Activated CD8-positive, alpha-beta memory T cell treated with anti-CD3 and anti-CD28 coated beads for 48 hours (primary cell): ENCODE measurements around the gene C10orf105.

Source experiments
- DNase-seq, 3 experiments: peaks; one replicate each; pipeline ENCODE4 v3.0.0-alpha.2; 2020; ENCODE audit warnings: low read depth in 2 of 3, low spot score in 2 of 3

The C10orf105 gene

DNA sequence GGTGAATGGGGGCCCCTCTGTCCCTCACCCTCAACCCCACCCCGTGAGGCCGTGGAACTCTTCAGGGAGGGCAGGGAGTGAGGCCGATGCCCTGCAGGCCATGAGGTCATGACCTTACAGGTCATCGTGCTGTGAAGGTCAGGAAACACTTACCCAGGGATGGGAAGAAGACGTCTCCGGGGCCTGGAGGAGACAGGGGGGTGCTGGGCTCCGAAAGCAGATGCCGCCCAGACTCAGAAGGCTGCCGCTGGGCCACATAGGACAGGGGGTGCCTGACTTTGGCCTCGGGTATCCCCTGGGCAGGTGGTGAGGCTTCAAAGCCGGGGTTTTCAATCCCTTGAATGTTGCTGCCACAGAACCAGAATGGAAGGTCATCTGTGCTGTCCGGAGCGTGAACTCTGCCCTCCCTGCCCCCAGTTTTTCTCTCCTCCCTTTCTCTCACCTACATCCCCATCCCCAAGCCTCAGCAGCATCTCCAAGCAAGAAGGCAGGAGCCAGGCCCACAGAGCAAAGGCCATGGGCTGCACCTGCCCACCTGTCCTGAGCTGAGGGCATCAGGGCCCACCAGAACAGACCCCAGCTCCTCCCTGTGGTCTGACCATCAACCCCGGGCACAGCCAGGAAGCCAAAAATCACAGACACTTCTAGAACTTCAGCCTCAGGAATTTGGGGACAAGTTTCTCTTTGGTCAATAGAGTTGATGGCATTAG is 32.1 kb upstream of the C10orf105 start:
- no peak for DNase-seq

GRCh38 chr10:71750986-71751385 is 31.4 kb upstream of the C10orf105 start:
- no peak for DNase-seq

- DNase-seq: no peak
Observed at GRCh38 chr10:71750124-71750841, 30.7 kb upstream of the C10orf105 start.

GRCh38 chr10:71749396-71749795 is 29.8 kb upstream of the C10orf105 start:
- DNase-seq: no peak

GRCh38 chr10:71748671-71749191 is 29.2 kb upstream of the C10orf105 start:
- peak in 1 of 3 experiments; percentile 49 for DNase-seq

DNA sequence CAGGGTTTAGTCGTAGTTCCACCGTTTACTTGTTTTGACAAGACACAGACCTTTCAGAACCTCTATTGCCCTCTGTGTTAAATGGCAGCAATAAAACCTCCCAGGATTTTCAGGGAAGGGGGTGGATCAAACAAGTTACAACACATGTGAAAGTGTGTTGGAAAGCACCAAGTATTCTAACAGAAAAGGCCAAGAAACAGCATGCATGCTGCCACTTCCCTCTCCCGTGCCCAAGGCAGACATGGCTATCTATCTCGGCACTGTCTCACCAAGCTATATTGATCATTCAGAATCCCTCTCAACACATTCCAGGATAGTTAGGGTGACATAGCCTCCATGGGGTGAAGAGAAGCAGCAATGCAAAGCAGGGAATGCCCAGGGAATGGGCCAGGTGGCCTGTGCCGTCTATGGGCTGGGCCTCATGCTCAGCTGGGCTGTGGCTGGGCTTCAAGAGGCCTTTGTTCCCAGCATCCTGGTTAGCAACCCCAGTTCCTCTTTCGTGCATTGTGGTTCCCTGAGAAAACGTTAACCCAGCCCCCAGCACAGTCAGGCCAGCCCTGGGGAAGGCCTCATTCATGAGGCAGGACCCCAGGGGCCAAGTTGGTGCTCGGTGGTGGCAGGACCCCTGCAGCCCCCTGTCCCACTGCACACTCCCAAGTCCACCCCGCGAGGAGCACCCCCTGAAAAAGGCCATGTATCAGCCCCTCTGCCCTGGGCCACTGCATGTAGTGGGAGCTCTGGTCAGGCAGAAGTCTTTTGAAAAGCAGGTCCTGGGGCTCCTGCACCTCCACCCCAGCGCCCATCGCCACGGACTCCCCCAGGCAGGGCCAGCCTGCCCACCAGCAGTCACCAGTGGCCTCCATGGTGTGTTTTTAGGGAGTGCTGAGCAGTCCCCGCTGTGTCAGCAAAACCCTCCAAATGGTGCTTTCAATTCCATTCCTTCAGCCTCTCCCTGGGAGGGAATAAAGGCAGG is 28.3 kb upstream of the C10orf105 start:
- no peak for DNase-seq

GRCh38 chr10:71747039-71747531 is 27.5 kb upstream of the C10orf105 start:
- DNase-seq: no peak

DNA sequence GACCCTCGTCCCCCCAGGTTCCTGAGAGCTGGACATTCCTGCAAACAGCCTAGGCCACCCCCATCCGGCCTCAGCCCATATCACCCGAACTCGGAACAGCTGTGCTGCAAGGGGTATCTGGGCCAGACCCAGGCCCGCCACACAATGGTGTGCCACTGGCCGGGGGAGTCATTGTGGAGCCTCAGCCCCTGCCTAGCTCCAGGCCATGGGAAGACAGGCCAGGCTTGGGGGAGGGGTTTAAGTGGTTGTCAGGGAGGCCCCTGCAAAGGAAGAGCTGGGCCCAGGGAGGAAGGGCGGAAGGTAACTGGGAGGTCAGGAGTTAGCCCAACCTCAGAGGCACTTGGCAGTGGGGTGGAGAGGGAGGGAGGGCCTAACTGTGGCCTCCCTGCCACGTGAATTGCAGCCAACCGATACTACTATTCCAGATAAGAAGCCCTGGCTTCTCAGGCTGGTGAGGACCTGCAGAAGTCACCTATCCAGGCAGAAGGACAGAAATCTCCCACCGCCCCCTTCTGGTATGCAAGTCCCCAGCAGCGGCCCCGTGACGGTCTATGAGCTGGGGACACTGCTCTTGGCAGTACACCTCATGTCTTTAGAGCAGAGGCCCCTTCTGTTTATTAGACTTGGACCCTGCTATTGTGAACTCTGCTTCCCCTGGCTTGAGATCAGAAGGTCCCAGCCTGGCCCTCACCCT is 26.9 kb upstream of the C10orf105 start:
- DNase-seq: no peak

DNA sequence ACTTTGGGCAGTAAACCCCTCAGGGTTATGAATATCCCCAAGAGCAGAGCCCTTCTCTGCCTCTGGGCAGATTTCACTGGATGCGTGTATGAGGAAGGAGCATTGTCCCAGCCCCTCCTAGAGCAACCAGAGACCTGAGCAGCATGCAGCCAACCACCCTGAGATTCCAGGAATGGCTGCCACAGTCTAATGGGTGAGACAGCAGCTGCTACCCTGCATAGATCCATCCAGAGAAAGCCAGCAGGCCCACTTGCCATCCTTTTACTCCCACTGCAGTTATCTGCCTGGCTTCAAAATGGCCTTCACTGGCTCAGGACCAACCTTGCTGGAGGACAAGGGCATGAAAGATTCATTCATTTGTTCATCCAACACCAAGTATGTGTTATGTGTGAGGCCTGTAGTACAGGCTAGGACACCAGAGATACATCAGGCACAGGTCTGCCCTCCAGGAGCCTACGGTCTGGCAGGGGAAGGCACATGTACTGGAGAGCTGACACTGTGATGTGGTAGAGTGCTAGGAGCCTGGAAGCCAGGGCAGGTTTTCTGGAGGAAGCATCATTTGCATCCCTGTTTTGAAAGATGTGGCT is 26.2 kb upstream of the C10orf105 start:
- no peak for DNase-seq

GRCh38 chr10:71744897-71745663 is 25.5 kb upstream of the C10orf105 start:
- no peak for DNase-seq

- DNase-seq: no peak
Observed at GRCh38 chr10:71743866-71744265, 24.3 kb upstream of the C10orf105 start.

GRCh38 chr10:71743089-71743838 is 23.7 kb upstream of the C10orf105 start:
- DNase-seq: no peak

DNA sequence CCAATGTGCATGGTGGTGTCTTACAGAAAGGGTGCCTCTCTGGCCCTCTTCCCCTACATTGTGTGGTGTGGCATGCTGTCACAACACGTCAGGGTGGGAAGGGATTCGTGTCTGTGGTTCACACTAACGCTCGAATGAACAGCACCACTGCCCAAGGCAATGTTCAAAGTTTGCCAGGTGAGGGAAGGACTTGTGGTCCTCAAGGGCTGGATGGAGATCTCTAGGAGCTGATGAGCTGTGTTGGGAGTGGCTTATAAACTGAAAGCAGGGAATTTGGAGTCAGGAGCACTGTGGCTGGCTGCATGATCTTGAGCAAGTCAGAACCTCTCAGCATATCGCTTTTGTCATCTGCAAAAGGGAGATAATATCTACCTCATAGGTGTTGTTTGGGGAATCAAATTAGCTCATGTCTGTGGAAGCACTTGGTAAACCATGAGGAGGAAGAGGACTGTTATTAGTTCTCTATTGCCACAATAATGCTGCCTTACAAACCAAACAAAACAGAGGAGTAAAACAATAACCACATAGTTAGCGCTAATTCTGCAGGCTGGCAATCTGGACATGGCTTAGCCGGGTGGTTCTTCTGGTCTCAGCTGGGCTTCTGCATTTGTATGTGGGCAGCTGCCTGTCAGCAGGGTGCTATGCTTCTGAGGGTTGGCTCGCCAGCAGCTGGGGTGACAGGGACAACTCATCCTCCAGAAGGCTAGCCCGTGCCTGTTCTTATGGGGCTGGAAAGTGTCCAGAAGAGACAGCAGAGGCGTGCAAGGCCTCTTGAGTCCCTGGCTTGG is 22.9 kb upstream of the C10orf105 start:
- no peak for DNase-seq

GRCh38 chr10:71741671-71742070 is 22.1 kb upstream of the C10orf105 start:
- no peak for DNase-seq

GRCh38 chr10:71741029-71741428 is 21.5 kb upstream of the C10orf105 start:
- no peak for DNase-seq

GRCh38 chr10:71740069-71740653 is 20.6 kb upstream of the C10orf105 start:
- DNase-seq: no peak

DNA sequence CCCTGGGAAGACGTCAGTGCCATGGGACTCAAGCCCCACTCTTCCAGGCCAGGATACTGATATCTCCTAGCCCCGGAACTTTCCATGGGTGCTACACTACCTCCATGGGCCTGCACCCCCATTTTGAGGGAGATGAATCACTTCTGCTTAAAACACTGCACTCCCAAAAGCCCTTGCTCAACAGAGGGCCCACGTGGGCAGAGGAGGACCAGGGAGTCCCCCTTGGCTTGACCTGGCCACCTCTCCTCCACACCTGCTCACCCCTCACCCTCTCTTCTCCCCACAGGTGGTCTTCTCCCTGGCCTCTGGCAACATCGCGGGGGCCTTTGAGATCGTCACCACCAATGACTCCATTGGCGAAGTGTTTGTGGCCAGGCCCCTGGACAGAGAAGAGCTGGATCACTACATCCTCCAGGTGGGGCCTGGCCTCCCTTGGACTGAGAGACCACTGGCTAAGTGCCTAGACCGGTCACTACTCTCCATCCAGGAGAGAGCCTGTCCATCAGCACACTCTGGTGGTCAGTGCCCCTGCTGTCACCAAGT is 19.9 kb upstream of the C10orf105 start:
- no peak for DNase-seq
